ENCODE data around the gene PARD3. TPM values are rescaled to one million over a fixed set of nuclear protein-coding genes. Genes with fewer than 3 reads are reported as not detected.
"Not testable (repeated sequence)": the region's sequence is repeated elsewhere in the genome, so short reads cannot be mapped to it uniquely, and the experiment has no call there.

The PARD3 gene
- total and polyA plus RNA-seq, 8 donors = 25.6 to 54.5 (median 47.8) TPM

GRCh38 chr10:34753014-34753757, 61.9 kb downstream of the PARD3 start:
- no peak for TF ChIP-seq CTCF (IDR thresholded peaks at IDR 0.05)
- peak; percentile 8 for ATAC-seq
- Histone ChIP-seq H3K36me3 (no peaks in the 10 kb centered on the region), H3K27me3 (no peaks in the 10 kb centered on the region), H3K9me3 (no peaks in the 10 kb centered on the region), H3K4me3 (no peak overlapping the region), H3K27ac (peak overlapping the region in 1 of 2 donors; percentile 67), H3K4me1 (peaks cover 0 to 16% of the 10 kb centered on the region in 2 donors)
- DNase-seq = no peak
- intact Hi-C loops (cut with DNase I) = no loop called here

- Histone ChIP-seq H3K9me3 (no peaks in the 10 kb centered on the region), H3K27me3 (no peaks in the 10 kb centered on the region), H3K27ac (no peak overlapping the region), H3K36me3 (no peaks in the 10 kb centered on the region), H3K4me1 (peaks cover 0 to 11% of the 10 kb centered on the region in 2 donors), H3K4me3 (no peak overlapping the region)
- intact Hi-C loops (cut with DNase I) = no loop called here
- DNase-seq = no peak
- ATAC-seq = no peak
- TF ChIP-seq CTCF (IDR thresholded peaks at IDR 0.05) = no peak
Observed at GRCh38 chr10:34751272-34751671, 63.8 kb downstream of the PARD3 start.

- intact Hi-C loops (cut with DNase I); ATAC-seq: not testable (repeated sequence)
Observed at GRCh38 chr10:34750795-34751194, 64.3 kb downstream of the PARD3 start.

GRCh38 chr10:34748767-34749166, 66.3 kb downstream of the PARD3 start:
- TF ChIP-seq CTCF (IDR thresholded peaks at IDR 0.05) = no peak
- H3K27me3 ChIP-seq = no peaks in the 10 kb centered on the region
- DNase-seq (no peak), ATAC-seq (no peak)
- H3K36me3 ChIP-seq = no peaks in the 10 kb centered on the region
- peaks cover 0 to 6% of the 10 kb centered on the region in 2 donors for H3K4me1 ChIP-seq
- H3K27ac ChIP-seq = no peak overlapping the region
- H3K9me3 ChIP-seq = no peaks in the 10 kb centered on the region
- H3K4me3 ChIP-seq = no peak overlapping the region
- intact Hi-C loops (cut with DNase I) = no loop called here

More at GRCh38 chr10:34750795-34751194, 64.3 kb downstream of the PARD3 start:
- H3K4me3 ChIP-seq, DNase-seq, H3K27ac ChIP-seq, H3K9me3 ChIP-seq, H3K27me3 ChIP-seq, H3K36me3 ChIP-seq: not testable (repeated sequence)
- H3K4me1 ChIP-seq = peaks cover 0 to 11% of the 10 kb centered on the region in 2 donors

GRCh38 chr10:34748357-34748756, 66.7 kb downstream of the PARD3 start:
- intact Hi-C loops (cut with DNase I) = no loop called here
- DNase-seq = no peak
- H3K36me3 ChIP-seq = no peaks in the 10 kb centered on the region
- no peak for TF ChIP-seq CTCF (IDR thresholded peaks at IDR 0.05)
- H3K9me3 ChIP-seq = no peaks in the 10 kb centered on the region
- peak; percentile 24 for ATAC-seq
- no peak overlapping the region for H3K27ac ChIP-seq
- H3K4me3 ChIP-seq = no peak overlapping the region
- peaks cover 0 to 2% of the 10 kb centered on the region in 2 donors for H3K4me1 ChIP-seq
- no peaks in the 10 kb centered on the region for H3K27me3 ChIP-seq

- H3K4me1 ChIP-seq = no peaks in the 10 kb centered on the region
- H3K27me3 ChIP-seq = no peaks in the 10 kb centered on the region
- H3K27ac ChIP-seq = no peak overlapping the region
- no peak overlapping the region for H3K4me3 ChIP-seq
- DNase-seq = no peak
- intact Hi-C loops (cut with DNase I) = no loop called here
- ATAC-seq = peak; percentile 79
- H3K36me3 ChIP-seq = no peaks in the 10 kb centered on the region
- no peak for TF ChIP-seq CTCF (IDR thresholded peaks at IDR 0.05)
- H3K9me3 ChIP-seq = no peaks in the 10 kb centered on the region
Observed at GRCh38 chr10:34746094-34746493, 69.0 kb downstream of the PARD3 start.
